HUES64 (cell line): ENCODE data around the gene RNF125.
"Not testable (repeated sequence)": the region's sequence is repeated elsewhere in the genome, so short reads cannot be mapped to it uniquely, and the experiment has no call there.

Experiments
- H3K27ac ChIP-seq: 2 replicates; pipeline ENCODE4 v1.7.0; 2013; ENCODE audit warnings: low read depth, low read length, inconsistent platforms
- H3K27me3 ChIP-seq: 2 replicates; pipeline ENCODE4 v1.6.1; 2013; ENCODE audit warnings: mild to moderate bottlenecking, low read length; ENCODE audit not compliant: insufficient read depth
- H3K36me3 ChIP-seq: 2 replicates; pipeline ENCODE4 v1.6.1; 2013; ENCODE audit warnings: mild to moderate bottlenecking, low read length; ENCODE audit not compliant: insufficient read depth
- H3K4me1 ChIP-seq: 2 replicates; pipeline ENCODE4 v1.6.1; 2013; ENCODE audit warnings: mild to moderate bottlenecking, low read length, moderate library complexity; ENCODE audit not compliant: insufficient read depth
- H3K4me3 ChIP-seq: 2 replicates; pipeline ENCODE4 v1.5.1; 2013; ENCODE audit warnings: mild to moderate bottlenecking, low read length, moderate library complexity
- H3K9ac ChIP-seq: 2 replicates; pipeline ENCODE4 v1.6.1; 2013; ENCODE audit warnings: mild to moderate bottlenecking, low read depth, low read length
- H3K9me3 ChIP-seq: 2 replicates; pipeline ENCODE4 v1.6.1; 2013; ENCODE audit warnings: low read depth, low read length; ENCODE audit not compliant: insufficient read depth
- WGBS: fragments of 150-250, 120-280 bp; methylation state at CpG from one replicate; pipeline ENCODE4 v1.1.7; 2013; ENCODE audit warnings: missing lambda C conversion rate; 5-methylcytosine and 5-hydroxymethylcytosine counted together

RNF125 gene

GRCh38 chr18:32057624-32058165 lies 39.1 kb downstream of the RNF125 start:
- Histone ChIP-seq H3K27ac (no peak overlapping the region), H3K9me3 (no peaks in the 10 kb centered on the region), H3K36me3 (no peaks in the 10 kb centered on the region; the same call in 1 of the 2 replicates), H3K4me1 (peaks cover 8% of the 10 kb centered on the region; the same call in 1 of the 2 replicates), H3K4me3 (no peak overlapping the region), H3K9ac (no peak overlapping the region), H3K27me3 (no peaks in the 10 kb centered on the region)
- WGBS = 49% methylated on average over 6 of the region's 7 CpGs

DNA sequence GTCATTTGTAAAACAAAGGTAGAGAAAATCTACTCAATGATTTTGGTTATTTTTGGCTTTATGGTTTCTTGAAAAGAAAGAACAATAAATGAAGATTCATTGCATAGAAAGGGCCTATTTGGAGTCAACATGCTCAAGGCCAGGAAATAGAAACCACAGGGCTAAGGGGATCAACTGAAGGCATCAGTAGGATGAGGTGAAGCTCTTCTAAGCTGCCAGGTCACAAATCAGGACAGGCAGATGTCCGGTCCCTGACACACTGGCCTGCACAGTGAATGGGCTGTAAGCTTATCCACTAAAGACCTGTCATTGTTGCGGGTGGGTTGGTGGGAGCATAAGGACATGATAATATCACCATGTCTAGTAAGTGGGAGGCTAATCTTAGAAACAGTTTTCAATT lies 41.4 kb downstream of the RNF125 start:
- Histone ChIP-seq H3K4me3 (no peak overlapping the region), H3K27ac (no peak overlapping the region), H3K27me3 (no peaks in the 10 kb centered on the region), H3K4me1 (peaks cover 8% of the 10 kb centered on the region; the same call in 1 of the 2 replicates), H3K36me3 (no peaks in the 10 kb centered on the region; the same call in 1 of the 2 replicates), H3K9me3 (no peaks in the 10 kb centered on the region), H3K9ac (no peak overlapping the region)
- 96% methylated on average over 2 of the region's 2 CpGs for WGBS

DNA sequence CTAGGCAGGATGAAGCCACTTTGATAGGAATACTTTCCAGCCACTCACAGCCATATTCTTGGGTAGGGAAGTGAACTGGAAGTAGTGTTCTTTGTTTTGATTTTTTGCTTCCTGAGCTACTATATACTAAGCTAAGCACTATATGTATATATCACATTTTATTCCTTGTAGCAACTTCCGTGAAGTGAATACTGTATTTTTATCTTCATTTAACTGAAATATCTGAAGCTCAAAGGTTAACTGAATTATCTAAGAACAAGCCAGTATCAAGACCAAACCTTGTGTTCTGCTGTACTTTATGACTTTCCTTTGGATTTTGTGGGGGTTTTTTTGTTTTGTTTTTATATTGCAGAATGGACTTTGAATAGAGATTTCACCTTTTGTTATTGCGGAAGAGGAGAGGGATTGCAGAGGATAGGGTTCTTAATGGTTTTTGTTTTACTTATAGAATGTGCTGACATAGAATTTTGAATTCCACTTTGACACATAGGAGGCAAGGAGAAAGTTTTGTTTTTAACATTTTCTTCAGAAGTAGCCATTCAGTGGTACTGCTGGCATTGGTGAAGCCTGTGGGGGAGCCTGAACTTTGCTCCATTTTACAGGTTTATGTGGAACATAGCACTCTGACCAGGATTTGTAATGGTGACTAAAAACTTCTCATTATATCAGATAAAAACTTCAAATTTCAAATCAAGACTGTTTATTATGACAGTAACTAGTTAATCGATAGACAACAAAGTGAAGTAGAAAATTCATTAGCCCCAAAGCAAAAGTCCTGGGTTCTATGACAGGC lies 48.9 kb downstream of the RNF125 start:
- H3K27me3 ChIP-seq = no peaks in the 10 kb centered on the region
- no peak overlapping the region for H3K27ac ChIP-seq
- 89% methylated on average over 3 of the region's 3 CpGs for WGBS
- H3K4me3 ChIP-seq = no peak overlapping the region
- no peaks in the 10 kb centered on the region for H3K4me1 ChIP-seq
- H3K9me3 ChIP-seq = no peaks in the 10 kb centered on the region
- no peak overlapping the region for H3K9ac ChIP-seq
- H3K36me3 ChIP-seq = peaks cover 6% of the 10 kb centered on the region; the same call in 1 of the 2 replicates

GRCh38 chr18:32072321-32072720 lies 53.7 kb downstream of the RNF125 start:
- H3K36me3 ChIP-seq = peaks cover 6% of the 10 kb centered on the region; the same call in 1 of the 2 replicates
- H3K4me3 ChIP-seq = no peak overlapping the region
- no peaks in the 10 kb centered on the region for H3K9me3 ChIP-seq
- no peak overlapping the region for H3K9ac ChIP-seq
- H3K4me1 ChIP-seq = no peaks in the 10 kb centered on the region
- H3K27ac ChIP-seq = no peak overlapping the region
- no peaks in the 10 kb centered on the region for H3K27me3 ChIP-seq
- WGBS = 99% methylated on average over 4 of the region's 4 CpGs

DNA sequence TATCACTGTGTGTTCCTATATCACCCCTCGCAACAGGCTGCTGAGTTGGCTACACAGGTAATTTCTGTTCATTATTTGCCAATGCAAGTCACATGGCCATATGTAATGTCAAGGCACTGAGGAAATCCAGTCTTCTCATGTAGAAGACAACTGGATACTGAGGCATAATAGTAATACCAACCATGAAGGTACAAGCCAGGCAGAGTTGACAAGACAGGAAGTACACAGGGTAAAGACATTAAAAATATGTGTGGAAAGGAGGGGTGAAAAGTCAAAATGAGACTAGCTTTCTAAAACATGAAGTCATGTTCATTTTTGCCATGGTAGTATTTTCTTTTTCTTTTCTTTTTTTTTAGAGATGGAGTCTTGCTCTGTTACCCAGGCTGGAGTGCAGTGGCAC lies 55.6 kb downstream of the RNF125 start:
- Histone ChIP-seq H3K27me3 (no peaks in the 10 kb centered on the region), H3K9me3 (no peaks in the 10 kb centered on the region), H3K36me3 (0 out of 2 replicates have a peak, but pooled peaks cover 3% of the 10 kb centered on the region), H3K4me3 (no peak overlapping the region), H3K4me1 (no peaks in the 10 kb centered on the region), H3K9ac (no peak overlapping the region), H3K27ac (no peak overlapping the region)
- 95% methylated on average over 1 of the region's 1 CpG for WGBS

GRCh38 chr18:32078845-32079244 lies 60.2 kb downstream of the RNF125 start:
- 100% methylated on average over 2 of the region's 2 CpGs for WGBS
- Histone ChIP-seq H3K4me1 (no peaks in the 10 kb centered on the region), H3K27ac (no peak overlapping the region), H3K27me3 (no peaks in the 10 kb centered on the region), H3K9ac (no peak overlapping the region), H3K9me3 (no peaks in the 10 kb centered on the region), H3K36me3 (no peaks in the 10 kb centered on the region), H3K4me3 (no peak overlapping the region)

- 70% methylated on average over 1 of the region's 1 CpG for WGBS
- H3K4me3 ChIP-seq = no peak overlapping the region
- H3K9me3 ChIP-seq = no peaks in the 10 kb centered on the region
- H3K4me1 ChIP-seq = peaks cover 6% of the 10 kb centered on the region; the same call in 1 of the 2 replicates
- H3K27ac ChIP-seq = no peak overlapping the region
- no peak overlapping the region for H3K9ac ChIP-seq
- H3K27me3 ChIP-seq = no peaks in the 10 kb centered on the region
- H3K36me3 ChIP-seq = no peaks in the 10 kb centered on the region
These were observed 63.3 kb downstream of the RNF125 start for GRCh38 chr18:32081881-32082280.

DNA sequence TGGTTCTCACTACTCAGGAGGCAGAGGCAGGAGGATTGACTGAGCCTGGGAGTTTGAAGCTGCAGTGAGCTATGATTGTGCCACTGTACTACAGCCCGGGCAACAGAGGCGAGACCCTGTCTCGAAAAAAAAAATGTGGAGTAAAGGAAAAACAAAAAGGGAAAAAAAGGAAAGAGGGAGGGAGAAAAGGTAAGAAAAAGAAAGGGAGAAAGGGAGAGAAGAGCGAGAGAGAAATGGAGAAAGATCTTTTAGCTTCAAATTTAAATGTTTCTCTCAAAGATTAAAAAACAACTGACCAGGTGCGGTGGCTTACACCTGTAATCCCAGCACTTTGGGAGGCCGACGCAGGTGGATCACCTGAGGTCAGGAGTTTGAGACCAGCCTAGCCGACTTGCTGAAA lies 65.2 kb downstream of the RNF125 start:
- peaks cover 6% of the 10 kb centered on the region; the same call in 1 of the 2 replicates for H3K4me1 ChIP-seq
- H3K9me3 ChIP-seq = no peaks in the 10 kb centered on the region
- no peak overlapping the region for H3K9ac ChIP-seq
- 92% methylated on average over 8 of the region's 8 CpGs for WGBS
- no peaks in the 10 kb centered on the region for H3K27me3 ChIP-seq
- H3K36me3 ChIP-seq = no peaks in the 10 kb centered on the region
- H3K27ac ChIP-seq = no peak overlapping the region
- H3K4me3 ChIP-seq = no peak overlapping the region

DNA sequence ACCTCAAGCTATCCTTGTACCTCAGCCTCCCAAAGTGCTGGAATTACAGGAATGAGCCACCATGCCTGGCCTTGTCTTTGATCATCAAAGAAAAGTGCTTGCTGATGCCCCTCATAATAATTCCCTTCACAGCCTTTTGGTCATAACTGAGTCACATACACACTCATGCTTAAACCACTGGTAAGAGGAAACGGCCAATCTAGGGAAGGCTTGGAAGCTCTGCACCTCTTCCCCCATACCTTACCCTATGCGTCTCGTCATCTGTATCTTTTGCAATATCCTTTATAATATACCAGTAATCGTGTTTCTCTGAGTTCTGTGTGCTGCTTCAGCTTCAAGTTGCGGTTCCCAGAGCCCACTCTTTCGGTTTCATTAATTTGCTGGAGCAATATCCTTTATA lies 68.3 kb downstream of the RNF125 start:
- peaks cover 6% of the 10 kb centered on the region; the same call in 1 of the 2 replicates for H3K4me1 ChIP-seq
- no peak overlapping the region for H3K27ac ChIP-seq
- no peaks in the 10 kb centered on the region for H3K27me3 ChIP-seq
- no peaks in the 10 kb centered on the region for H3K36me3 ChIP-seq
- no peak overlapping the region for H3K9ac ChIP-seq
- no peaks in the 10 kb centered on the region for H3K9me3 ChIP-seq
- no peak overlapping the region for H3K4me3 ChIP-seq
- 96% methylated on average over 6 of the region's 6 CpGs for WGBS

- 95% methylated on average over 16 of the region's 16 CpGs for WGBS
- not testable (repeated sequence) for H3K27ac ChIP-seq, H3K4me3 ChIP-seq, H3K27me3 ChIP-seq, H3K9me3 ChIP-seq, H3K9ac ChIP-seq
- H3K4me1 ChIP-seq = peaks cover 19% of the 10 kb centered on the region
- H3K36me3 ChIP-seq = peaks cover 18% of the 10 kb centered on the region
These were observed 72.2 kb downstream of the RNF125 start for GRCh38 chr18:32090831-32091230.

DNA sequence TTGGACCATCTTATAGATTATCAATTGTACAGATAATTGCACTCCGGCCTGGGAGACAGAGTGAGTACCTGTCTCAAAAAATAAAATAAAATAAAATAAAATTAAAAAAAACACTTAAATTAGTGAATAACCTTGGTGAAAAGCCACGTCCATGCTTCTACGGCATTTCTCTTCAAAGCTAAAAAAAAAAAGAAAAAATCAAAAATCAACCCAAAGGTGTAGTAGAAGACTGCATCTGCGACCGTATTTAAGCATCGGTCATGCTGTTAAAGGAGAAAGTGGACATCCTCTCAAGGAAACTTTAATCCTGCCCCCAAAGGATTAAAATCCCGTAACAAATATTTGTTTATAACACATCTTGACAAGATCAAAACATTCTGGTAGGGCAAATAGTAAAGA lies 72.7 kb downstream of the RNF125 start:
- Histone ChIP-seq H3K27me3 (no peaks in the 10 kb centered on the region), H3K36me3 (peaks cover 23% of the 10 kb centered on the region), H3K9ac (peak overlapping the region; percentile 85), H3K27ac (peak overlapping the region; percentile 100; the same call in 1 of the 2 replicates), H3K4me3 (peak overlapping the region; percentile 67), H3K9me3 (no peaks in the 10 kb centered on the region), H3K4me1 (peaks cover 22% of the 10 kb centered on the region)
- WGBS = 39% methylated on average over 5 of the region's 7 CpGs
